NCI-H1105 treated with DMSO at 0.1 percent for 48 hours (cell line): ENCODE measurements around the gene LHFPL3.
"Not testable (repeated sequence)": the region's sequence is repeated elsewhere in the genome, so short reads cannot be mapped to it uniquely, and the experiment has no call there.

ENCODE experiments used
- DNase-seq: peaks from one replicate; lab custom pipeline; 2025; lab: John Stamatoyannopoulos, UW

Gene LHFPL3

GRCh38 chr7:104328296-104328969, at the start of gene LHFPL3:
LHFPL3 (plus strand) TSS chr7:104328603.
- DNase-seq: peak; percentile 74

GRCh38 chr7:104281685-104282084, 46.7 kb upstream of the LHFPL3 start:
- DNase-seq: not testable (repeated sequence)

- no peak for DNase-seq
These were observed 41.6 kb upstream of the LHFPL3 start for GRCh38 chr7:104286839-104287238.

- DNase-seq: peak; percentile 30
These were observed 40.3 kb upstream of the LHFPL3 start for GRCh38 chr7:104288137-104288536.

GRCh38 chr7:104294291-104294690, 34.1 kb upstream of the LHFPL3 start:
- no peak for DNase-seq

GRCh38 chr7:104296266-104296665, 32.1 kb upstream of the LHFPL3 start:
- no peak for DNase-seq

GRCh38 chr7:104296900-104297299, 31.5 kb upstream of the LHFPL3 start:
- DNase-seq: no peak

- no peak for DNase-seq
These were observed 29.1 kb upstream of the LHFPL3 start for GRCh38 chr7:104299323-104299722.

- DNase-seq: no peak
These were observed 28.6 kb upstream of the LHFPL3 start for GRCh38 chr7:104299777-104300176.

- no peak for DNase-seq
These were observed 21.6 kb upstream of the LHFPL3 start for GRCh38 chr7:104306793-104307192.

- DNase-seq: no peak
These were observed 10.3 kb upstream of the LHFPL3 start for GRCh38 chr7:104317948-104318629.

- no peak for DNase-seq
These were observed 869 bp upstream of the LHFPL3 start for GRCh38 chr7:104327534-104327933.

- no peak for DNase-seq
These were observed 486 bp upstream of the LHFPL3 start for GRCh38 chr7:104327938-104328295.

- DNase-seq: peak; percentile 66
These were observed 795 bp downstream of the LHFPL3 start for GRCh38 chr7:104328970-104329825.

GRCh38 chr7:104341546-104341945, 13.1 kb downstream of the LHFPL3 start:
- peak; percentile 58 for DNase-seq

GRCh38 chr7:104352736-104353135, 24.3 kb downstream of the LHFPL3 start:
- DNase-seq: no peak

- DNase-seq: no peak
These were observed 28.8 kb downstream of the LHFPL3 start for GRCh38 chr7:104357166-104357565.

- DNase-seq: no peak
These were observed 30.2 kb downstream of the LHFPL3 start for GRCh38 chr7:104358446-104359132.

GRCh38 chr7:104362756-104363155, 34.4 kb downstream of the LHFPL3 start:
- DNase-seq: no peak

- DNase-seq: no peak
These were observed 35.0 kb downstream of the LHFPL3 start for GRCh38 chr7:104363355-104363754.

- peak; percentile 33 for DNase-seq
These were observed 38.0 kb downstream of the LHFPL3 start for GRCh38 chr7:104366390-104366789.

- no peak for DNase-seq
These were observed 39.5 kb downstream of the LHFPL3 start for GRCh38 chr7:104367926-104368325.
